HG03378 (cell line): ENCODE results near the gene DUS3L.
"Not testable (repeated sequence)": the region's sequence is repeated elsewhere in the genome, so short reads cannot be mapped to it uniquely, and the experiment has no call there.

Source experiments
- ATAC-seq: cut with Tn5 transposase; IDR thresholded peaks from one replicate; pipeline ENCODE4 v1.9.1; 2021; ENCODE audit warnings: mild to moderate bottlenecking, moderate library complexity; ENCODE audit not compliant: unreplicated experiment

The DUS3L gene

DNA sequence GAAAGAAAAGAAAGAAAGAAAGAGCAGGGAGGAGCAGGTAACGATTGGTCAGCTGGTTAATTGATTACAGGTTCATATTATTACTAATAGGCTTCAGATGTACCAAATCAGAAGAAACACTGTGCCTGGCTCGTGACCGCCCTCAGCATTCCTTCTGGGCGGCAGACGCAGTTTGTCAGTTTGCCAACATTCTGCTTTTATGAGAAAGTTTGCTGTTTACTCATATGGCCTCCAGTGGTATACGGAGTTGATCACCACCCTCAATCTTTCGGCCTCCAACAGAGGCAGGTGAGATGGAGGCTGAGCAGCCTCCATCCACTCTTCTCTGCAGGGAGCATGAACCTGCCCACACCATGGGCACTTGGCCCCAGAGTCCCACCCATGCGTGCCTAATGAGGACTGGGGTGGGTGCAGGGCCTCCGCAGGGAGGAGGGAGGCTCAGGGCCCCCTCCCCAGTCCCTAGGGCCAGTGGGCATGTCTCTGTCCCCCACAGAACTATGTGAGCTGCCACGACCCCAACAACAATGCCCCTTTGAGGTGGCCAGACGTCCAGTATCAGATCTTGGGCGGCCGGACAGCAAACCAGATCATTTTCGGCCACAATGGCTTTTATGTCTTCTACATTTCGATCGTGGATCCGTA, 15.2 kb downstream of the DUS3L start:
- ATAC-seq, result no peak

- ATAC-seq, result no peak
Measured at GRCh38 chr19:5774921-5775320, 16.0 kb downstream of the DUS3L start.

- no peak for ATAC-seq
Measured at GRCh38 chr19:5773276-5773675, 17.7 kb downstream of the DUS3L start.

GRCh38 chr19:5772416-5772815, 18.5 kb downstream of the DUS3L start:
- no peak for ATAC-seq

DNA sequence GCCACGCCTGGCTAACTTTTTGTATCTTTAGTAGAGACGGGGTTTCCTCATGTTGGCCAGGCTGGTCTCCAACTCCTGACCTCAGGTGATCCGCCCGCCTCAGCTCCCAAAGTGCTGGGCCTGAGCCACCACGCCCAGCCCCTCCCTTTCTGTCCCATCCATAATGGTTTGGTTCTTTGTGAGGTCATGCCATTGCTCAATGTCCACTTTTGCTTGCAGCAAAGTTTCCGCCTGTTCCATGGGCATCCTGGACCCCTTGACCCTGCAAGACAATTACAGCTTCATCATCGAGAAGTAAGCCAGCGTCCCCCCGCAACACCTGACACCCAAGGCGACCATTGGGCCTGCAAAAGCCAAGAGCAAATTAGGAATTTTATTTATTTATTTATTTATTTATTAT, 23.0 kb downstream of the DUS3L start:
- ATAC-seq, result no peak

- ATAC-seq, result no peak
Measured at GRCh38 chr19:5765220-5765619, 25.7 kb downstream of the DUS3L start.

DNA sequence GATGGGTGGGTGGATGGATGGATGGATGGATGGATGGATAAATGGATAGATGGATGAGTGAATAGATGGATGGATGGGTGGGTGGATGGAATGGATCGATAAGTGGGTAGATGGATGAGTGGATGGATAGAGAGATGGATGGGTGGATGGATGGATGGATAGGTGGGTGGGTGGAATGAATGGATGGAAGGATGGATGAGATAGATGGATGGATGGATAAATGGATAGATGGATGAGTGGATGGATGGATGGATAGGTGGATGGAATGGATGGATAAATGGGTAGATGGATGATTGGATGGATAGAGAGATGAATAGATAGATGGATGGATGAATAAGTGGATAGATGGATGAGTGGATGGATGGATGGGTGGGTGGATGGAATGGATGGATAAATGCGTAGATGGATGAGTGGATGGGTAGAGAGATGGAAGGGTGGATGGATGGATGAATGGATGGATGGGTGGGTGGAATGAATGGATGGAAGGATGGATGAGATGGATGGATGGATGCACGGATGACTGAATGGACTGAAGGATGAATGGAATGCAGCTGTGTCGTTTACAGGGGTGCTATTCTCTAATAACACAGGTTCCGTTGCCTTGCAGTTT, 28.2 kb downstream of the DUS3L start:
- no peak for ATAC-seq

DNA sequence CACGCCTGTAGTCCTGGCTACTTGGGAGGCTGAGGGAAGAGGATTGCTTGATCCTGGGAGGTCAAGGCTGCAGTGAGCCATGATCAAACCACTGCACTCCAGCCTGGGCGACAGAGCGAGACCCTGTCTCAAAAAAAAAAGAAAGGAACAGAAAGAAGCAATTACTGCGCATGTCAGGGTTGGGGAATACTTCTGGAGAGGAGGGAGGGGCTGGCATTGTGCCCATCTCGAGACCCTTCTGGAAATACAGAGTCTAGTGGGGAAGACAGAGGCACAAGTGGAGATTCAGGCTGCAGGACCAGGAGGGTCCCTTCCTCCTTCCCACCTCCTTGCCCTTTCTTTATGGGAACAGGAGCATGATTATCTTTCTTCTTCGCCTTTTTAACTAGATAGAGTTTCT, 37.2 kb downstream of the DUS3L start:
- no peak for ATAC-seq

DNA sequence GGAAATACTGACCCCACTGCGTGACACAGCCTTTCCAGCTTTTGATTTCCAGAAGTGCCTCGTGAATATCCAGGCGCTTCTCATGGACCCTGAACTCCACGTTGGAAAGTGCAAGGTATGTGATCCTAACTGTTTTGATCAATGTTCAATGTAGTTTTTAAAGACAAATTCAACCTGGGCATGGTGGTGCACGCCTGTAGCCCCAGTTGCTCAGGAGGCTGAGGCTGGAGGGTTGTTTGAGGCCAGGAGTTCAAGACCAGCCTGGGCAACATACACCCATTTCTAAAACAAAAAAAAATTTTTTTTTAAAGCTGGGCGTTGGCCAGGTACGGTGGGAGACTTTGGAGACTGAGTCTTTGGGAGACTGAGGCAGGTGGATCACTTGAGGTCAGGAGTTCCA, 39.3 kb downstream of the DUS3L start:
- ATAC-seq, result no peak

DNA sequence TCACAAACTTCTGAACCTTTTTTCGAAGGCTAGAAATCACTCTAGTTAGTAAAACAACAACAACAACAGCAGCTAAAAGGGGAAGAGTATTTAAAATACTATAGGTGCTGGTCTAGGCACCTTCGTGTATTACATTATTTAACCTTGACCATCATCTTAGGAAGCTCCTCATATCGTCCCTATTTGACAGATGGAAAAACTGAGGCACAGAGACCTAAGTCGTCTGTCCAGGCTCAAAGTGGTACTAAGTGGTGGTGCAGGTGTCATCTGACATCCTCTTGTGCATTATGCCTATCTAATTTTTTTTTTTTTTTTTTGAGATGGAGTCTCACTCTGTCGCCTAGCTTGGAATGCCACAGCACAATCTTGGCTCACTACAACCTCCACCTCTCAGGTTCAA, 41.5 kb downstream of the DUS3L start:
- no peak for ATAC-seq

DNA sequence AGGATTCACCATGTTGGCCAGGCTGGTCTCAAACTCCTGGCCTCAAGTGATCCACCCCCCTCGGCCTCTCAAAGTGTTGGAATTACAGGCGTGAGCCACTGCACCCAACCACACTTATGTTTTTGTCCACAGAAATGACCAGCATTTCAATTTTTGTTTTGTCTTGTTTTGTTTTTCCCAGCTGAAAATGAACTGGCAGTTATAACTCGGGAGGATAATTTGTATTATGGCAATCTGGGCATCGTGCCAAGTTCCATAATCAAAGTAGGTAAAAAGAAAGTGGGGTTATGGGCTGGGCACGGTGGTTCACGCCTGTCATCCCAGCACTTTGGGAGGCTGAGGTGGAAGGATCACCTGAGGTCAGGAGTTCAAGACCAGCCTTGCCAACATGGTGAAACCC, 42.0 kb downstream of the DUS3L start:
- ATAC-seq, result not testable (repeated sequence)

DNA sequence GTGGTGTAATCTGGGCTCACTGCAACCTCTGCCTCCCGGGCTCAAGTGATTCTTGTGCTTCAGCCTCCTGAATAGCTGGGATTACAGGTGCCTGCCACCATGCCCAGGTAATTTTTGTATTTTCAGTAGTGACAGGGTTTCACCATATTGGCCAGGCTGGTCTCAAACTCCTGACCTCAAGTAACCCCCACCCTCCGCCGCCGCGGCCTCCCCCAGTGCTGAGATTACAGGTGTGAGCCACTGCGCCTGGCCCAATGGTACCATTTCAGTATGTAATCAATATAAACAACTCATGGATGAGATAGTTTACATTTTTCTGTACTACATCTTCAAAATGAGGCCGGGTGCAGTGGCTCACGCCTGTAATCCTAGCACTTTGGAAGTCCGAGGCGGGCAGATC, 46.0 kb downstream of the DUS3L start:
- ATAC-seq, result not testable (repeated sequence)

DNA sequence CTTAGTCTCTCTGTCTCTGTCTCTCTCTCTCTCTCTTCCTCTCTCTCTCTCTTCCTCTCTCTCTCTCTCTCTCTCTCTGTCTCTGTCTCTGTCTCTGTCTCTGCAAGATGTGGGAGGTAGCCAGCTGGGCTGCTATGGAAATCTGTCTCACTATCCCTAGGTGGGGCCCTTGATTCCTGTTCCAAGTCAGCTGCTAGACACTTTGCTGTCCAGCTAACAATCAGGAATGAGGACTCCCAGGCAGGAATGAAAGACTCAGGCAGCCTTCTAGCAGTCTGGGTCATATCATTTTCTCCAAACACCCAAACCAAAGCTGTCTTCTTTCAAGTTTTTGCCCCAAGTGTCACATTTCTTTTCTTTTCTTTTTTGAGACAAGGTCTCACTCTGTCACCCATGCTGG, 47.3 kb downstream of the DUS3L start:
- ATAC-seq, result no peak

- no peak for ATAC-seq
Measured at GRCh38 chr19:5742051-5742450, 48.9 kb downstream of the DUS3L start.

DNA sequence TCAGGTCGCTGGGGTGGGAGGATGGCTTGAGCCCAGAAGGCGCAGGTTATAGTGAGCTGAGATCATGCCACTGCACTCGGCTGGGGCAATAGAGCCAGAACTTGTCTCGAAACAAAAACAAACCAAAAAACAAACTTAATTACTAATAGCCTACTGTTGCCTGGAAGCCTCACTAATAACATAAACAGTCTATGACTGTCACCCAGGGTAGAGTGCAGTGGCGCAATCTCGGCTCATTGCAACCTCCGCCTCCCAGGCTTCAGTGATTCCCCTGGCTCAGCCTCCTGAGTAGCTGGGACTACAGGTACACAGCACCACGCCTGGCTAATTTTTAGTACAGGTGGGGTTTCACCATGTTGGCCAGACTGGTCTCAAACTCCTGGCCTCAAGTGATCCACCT, 52.5 kb downstream of the DUS3L start:
- no peak for ATAC-seq
